GM19438 (cell line): ENCODE results near the gene KLF15.

Experiments used
- ATAC-seq: cut with Tn5 transposase; IDR thresholded peaks from one replicate; pipeline ENCODE4 v1.9.1; 2021; ENCODE audit warnings: low read depth; ENCODE audit not compliant: unreplicated experiment

KLF15 gene

GRCh38 chr3:126364130-126364695 is 7.0 kb upstream of the KLF15 start:
- ATAC-seq: no peak

GRCh38 chr3:126361211-126361610 is 4.0 kb upstream of the KLF15 start:
- ATAC-seq: no peak

GRCh38 chr3:126360714-126361060 is 3.5 kb upstream of the KLF15 start:
- no peak for ATAC-seq

GRCh38 chr3:126360046-126360713 is 3.0 kb upstream of the KLF15 start:
- ATAC-seq: no peak

GRCh38 chr3:126358816-126359181 is 1.6 kb upstream of the KLF15 start:
- no peak for ATAC-seq

- ATAC-seq: no peak
Observed at GRCh38 chr3:126358038-126358815, 1.0 kb upstream of the KLF15 start.

- ATAC-seq: no peak
Observed at GRCh38 chr3:126356373-126357264, 589 bp downstream of the KLF15 start.

- ATAC-seq: no peak
Observed at GRCh38 chr3:126355777-126356372, 1.3 kb downstream of the KLF15 start.

- ATAC-seq: no peak
Observed at GRCh38 chr3:126355251-126355650, 2.0 kb downstream of the KLF15 start.

GRCh38 chr3:126354776-126355175 is 2.4 kb downstream of the KLF15 start:
- no peak for ATAC-seq

GRCh38 chr3:126353694-126354321 is 3.4 kb downstream of the KLF15 start:
- ATAC-seq: no peak

- no peak for ATAC-seq
Observed at GRCh38 chr3:126352476-126353454, 4.4 kb downstream of the KLF15 start.

- no peak for ATAC-seq
Observed at GRCh38 chr3:126351771-126352475, 5.3 kb downstream of the KLF15 start.

GRCh38 chr3:126351086-126351770 is 6.0 kb downstream of the KLF15 start:
- ATAC-seq: no peak

GRCh38 chr3:126350502-126351085 is 6.6 kb downstream of the KLF15 start:
- ATAC-seq: no peak

- ATAC-seq: no peak
Observed at GRCh38 chr3:126349611-126350501, 7.4 kb downstream of the KLF15 start.
